Neural progenitor cell (in vitro differentiated cells): Measurements from ENCODE around the gene HNF4A.

Experiments
- CTCF ChIP-seq: fragments of 200-600 bp; sonication (generic); IDR thresholded peaks from 2 replicates; pipeline ENCODE4 v1.5.1; 2017; ENCODE audit warnings: antibody characterized with exemption, mild to moderate bottlenecking
- EZH2 ChIP-seq: fragments of 200-600 bp; sonication (generic); IDR thresholded peaks from 2 replicates; pipeline ENCODE4 v1.6.1; 2017; ENCODE audit warnings: antibody characterized with exemption, mild to moderate bottlenecking, moderate library complexity
- EZH2phosphoT487 ChIP-seq: fragments of 200-600 bp; sonication (generic); IDR thresholded peaks from 2 replicates; pipeline ENCODE4 v1.6.1; 2017; ENCODE audit warnings: antibody characterized with exemption

GRCh38 chr20:44411757-44412401 lies 56.4 kb downstream of the HNF4A start:
- no peak for TF ChIP-seq CTCF
- TF ChIP-seq EZH2phosphoT487: no peak
- TF ChIP-seq EZH2: no peak
